ENCODE data around the gene RFX2.

RFX2 gene

DNA sequence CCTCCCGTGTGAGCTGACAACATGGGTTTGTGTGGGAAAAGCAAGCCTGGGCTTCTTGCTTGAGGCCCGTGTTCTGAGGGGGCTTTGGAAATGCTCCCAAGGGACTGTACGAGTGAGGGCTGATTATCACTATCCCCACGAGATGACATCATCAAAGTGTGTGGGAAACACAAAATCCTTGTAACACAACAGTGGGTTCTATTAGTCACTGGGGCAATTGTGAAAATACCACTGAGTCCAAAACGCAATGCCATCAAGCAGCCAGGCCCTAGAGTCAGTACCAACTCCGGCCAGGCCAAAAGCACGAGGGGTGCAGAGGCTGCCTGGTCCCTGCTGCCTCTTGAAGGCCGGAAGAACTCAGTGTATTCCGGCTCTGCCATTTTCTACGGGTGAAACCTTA lies 166.7 kb downstream of the RFX2 start:
- Histone ChIP-seq H3K79me1 (ENCODE audit: low read depth, low read length) (peaks cover 23% of the 10 kb centered on the region), H4K91ac (ENCODE audit: low read depth, low read length, poor library complexity) (no peak overlapping the region), H3K36me3 (replicated peaks in 1 of 2; ENCODE audit: control insufficient read depth in 2 of 2, insufficient read depth in 2 of 2, low read length in 2 of 2) (peaks cover 11 to 73% of the 10 kb centered on the region in 2 donors), H3K4me1 (ENCODE audit: control insufficient read depth in 2 of 2, insufficient read depth in 1 of 2, low read depth in 1 of 2, low read length in 2 of 2) (peaks cover 6 to 14% of the 10 kb centered on the region in 2 donors), H2BK12ac (ENCODE audit: low read length) (no peak overlapping the region), H3K9ac (ENCODE audit: low read depth, low read length, poor library complexity) (peak overlapping the region; percentile 26), H3K27me3 (ENCODE audit: control insufficient read depth in 3 of 3, insufficient read depth in 3 of 3, low read depth in 1 of 3, low read length in 3 of 3) (no peaks in the 10 kb centered on the region), H4K8ac (ENCODE audit: low read depth, low read length) (no peak overlapping the region), H2BK120ac (ENCODE audit: low read depth, low read length) (peak overlapping the region; percentile 12), H3K23ac (ENCODE audit: low read depth, low read length, poor library complexity) (peak overlapping the region; percentile 20), H3K27ac (replicated peaks; ENCODE audit: low read length) (no peak overlapping the region), H3K9me3 (replicated peaks in 1 of 2; ENCODE audit: control insufficient read depth in 2 of 2, insufficient read depth in 1 of 2, low read depth in 1 of 2, low read length in 2 of 2) (no peaks in the 10 kb centered on the region), H3K14ac (ENCODE audit: low read length) (no peak overlapping the region), H2BK5ac (ENCODE audit: low read length) (no peak overlapping the region), H3K4ac (ENCODE audit: low read length) (no peak overlapping the region), H3K4me2 (ENCODE audit: insufficient read depth, low read length, poor library complexity, severe bottlenecking) (no peak overlapping the region), H2AFZ (ENCODE audit: low read length) (no peak overlapping the region), H3K18ac (ENCODE audit: low read length) (no peak overlapping the region), H2AK5ac (ENCODE audit: low read depth, low read length) (no peak overlapping the region), H2BK15ac (ENCODE audit: low read length) (no peak overlapping the region), H3K4me3 (ENCODE audit: low read length in 2 of 2) (no peak overlapping the region)
- WGBS, 2 donors (ENCODE audit: extremely low coverage in 2 of 2, insufficient read length in 2 of 2, insufficient replicate concordance in 1 of 2): no CpG with 5 or more reads among the region's 10 CpGs
- DNase-seq (ENCODE audit: low spot score): no peak
